GM12891 (cell line): ENCODE data around the gene LAYN.

ENCODE experiments used
- DNase-seq: peaks from one replicate; pipeline ENCODE4 v3.0.0; 2011; ENCODE audit warnings: low spot score; ENCODE audit not compliant: insufficient read length
- FAIRE-seq: peaks from 2 replicates; lab custom pipeline; 2011; peaks lifted over from hg19 to GRCh38; lab: Jason Lieb, UNC
- PAX5 ChIP-seq: IDR thresholded peaks from 2 replicates; pipeline ENCODE4 v1.6.1; 2011; ENCODE audit warnings: low read length, moderate library complexity, mild to moderate bottlenecking; ENCODE audit not compliant: insufficient read depth, severe bottlenecking
- POLR2A ChIP-seq: IDR thresholded peaks from 2 replicates; pipeline ENCODE4 v1.6.1; 2011; ENCODE audit warnings: low read depth, low read length, control low read depth
- POLR2AphosphoS5 ChIP-seq: IDR thresholded peaks from 2 replicates; pipeline ENCODE4 v1.6.1; 2011; ENCODE audit warnings: low read depth, low read length, control low read depth
- POU2F2 ChIP-seq: IDR thresholded peaks from 2 replicates; pipeline ENCODE4 v1.6.1; 2011; ENCODE audit warnings: low read depth, mild to moderate bottlenecking, control low read depth, low read length, moderate library complexity
- SPI1 ChIP-seq: IDR thresholded peaks from 2 replicates; pipeline ENCODE4 v1.6.1; 2011; ENCODE audit warnings: low read depth, low read length, control low read depth
- TAF1 ChIP-seq: IDR thresholded peaks from 2 replicates; pipeline ENCODE4 v1.6.1; 2011; ENCODE audit warnings: low read depth, low read length, control low read depth

The LAYN gene

DNA sequence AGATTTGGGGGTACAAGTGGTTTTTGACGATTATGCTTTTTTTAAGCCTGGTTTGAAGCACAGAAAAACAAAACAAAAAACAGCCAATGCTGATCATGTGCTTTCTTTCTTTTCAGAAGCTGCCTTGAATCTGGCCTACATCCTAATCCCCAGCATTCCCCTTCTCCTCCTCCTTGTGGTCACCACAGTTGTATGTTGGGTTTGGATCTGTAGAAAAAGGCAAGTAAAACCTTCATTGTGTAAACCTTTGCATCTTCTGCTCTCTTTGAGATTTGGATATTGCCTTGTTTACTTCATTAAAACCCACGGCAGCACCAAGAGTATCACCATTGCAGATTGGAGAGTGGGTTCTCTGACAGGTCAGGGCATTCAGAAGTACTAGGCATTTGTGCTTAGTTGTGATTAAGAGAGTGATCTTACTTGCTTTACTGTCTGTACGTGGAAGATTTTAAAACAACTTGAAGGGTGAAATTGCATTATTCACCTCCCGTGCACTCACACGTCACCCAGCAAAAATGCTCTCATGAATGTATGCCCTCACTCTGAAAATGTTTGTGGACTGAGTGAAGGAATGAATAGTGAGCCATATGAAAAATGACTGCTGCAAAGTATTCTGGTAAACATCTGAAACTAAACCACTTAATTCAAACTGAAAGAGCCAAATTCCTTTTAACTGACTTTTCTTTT is 17.0 kb downstream of the LAYN start:
- TF ChIP-seq POLR2AphosphoS5 = no peak
- TF ChIP-seq TAF1 = no peak
- no peak for TF ChIP-seq POU2F2
- TF ChIP-seq PAX5 = no peak
- no peak for TF ChIP-seq SPI1
- TF ChIP-seq POLR2A = no peak
- FAIRE-seq = no peak
- DNase-seq = no peak

DNA sequence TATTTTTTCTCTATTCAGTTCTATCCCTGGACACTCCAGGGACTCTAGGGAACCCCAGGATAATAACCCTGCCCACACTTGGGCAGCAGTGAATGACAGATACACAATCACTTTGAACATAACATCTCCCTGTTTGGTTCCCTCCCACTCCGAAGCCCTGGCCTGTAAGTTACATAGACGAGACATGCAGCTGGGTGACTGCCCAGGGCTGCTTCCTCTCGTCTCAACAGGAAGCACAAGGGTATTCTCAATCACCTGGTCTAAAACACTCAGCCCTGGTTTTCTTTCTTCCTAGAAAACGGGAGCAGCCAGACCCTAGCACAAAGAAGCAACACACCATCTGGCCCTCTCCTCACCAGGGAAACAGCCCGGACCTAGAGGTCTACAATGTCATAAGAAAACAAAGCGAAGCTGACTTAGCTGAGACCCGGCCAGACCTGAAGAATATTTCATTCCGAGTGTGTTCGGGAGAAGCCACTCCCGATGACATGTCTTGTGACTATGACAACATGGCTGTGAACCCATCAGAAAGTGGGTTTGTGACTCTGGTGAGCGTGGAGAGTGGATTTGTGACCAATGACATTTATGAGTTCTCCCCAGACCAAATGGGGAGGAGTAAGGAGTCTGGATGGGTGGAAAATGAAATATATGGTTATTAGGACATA is 19.4 kb downstream of the LAYN start:
- DNase-seq (no peak), FAIRE-seq (no peak)
- TF ChIP-seq SPI1 = no peak
- TF ChIP-seq POLR2A = no peak
- no peak for TF ChIP-seq POLR2AphosphoS5
- TF ChIP-seq POU2F2 = no peak
- TF ChIP-seq PAX5 = no peak
- no peak for TF ChIP-seq TAF1

DNA sequence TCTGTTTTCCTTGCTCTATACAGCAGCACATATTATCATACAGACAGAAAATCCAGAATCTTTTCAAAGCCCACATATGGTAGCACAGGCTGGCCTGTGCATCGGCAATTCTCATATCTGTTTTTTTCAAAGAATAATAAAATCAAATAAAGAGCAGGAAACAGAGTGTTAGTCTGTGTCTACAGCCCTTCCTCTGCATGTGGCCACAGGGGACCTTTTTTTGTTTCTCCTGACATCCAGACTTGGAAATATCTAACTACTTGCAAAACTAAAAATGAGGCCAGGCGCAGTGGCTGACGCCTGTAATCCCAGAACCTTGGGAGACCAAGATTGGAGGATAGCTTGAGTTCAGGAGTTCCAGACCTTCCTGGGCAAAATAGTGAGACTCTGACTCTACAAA is 20.3 kb downstream of the LAYN start:
- no peak for DNase-seq

DNA sequence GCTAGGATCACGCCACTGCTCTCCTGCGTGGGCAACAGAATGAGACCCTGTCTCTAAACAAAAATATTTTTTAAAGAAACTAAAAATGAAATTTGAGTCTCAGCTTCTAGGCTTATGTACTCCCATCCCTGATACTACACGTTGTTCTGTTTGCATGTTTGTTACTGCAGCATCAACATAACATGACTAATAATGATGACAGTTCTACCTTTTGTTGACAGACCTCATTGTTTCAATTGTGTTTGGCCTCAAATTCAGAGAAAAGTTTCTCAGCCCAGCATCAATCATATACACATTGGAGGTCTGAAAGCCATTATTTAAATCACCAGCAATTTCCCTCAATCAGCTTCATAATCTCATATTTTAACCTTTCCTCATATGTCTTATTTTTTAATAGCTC is 20.8 kb downstream of the LAYN start:
- no peak for DNase-seq
- FAIRE-seq = peak; percentile 40
- no peak for TF ChIP-seq TAF1

More for the DNA sequence above, 20.3 kb downstream of the LAYN start:
- no peak for FAIRE-seq
- TF ChIP-seq SPI1 = no peak
- no peak for TF ChIP-seq PAX5
- TF ChIP-seq POLR2AphosphoS5 = no peak
- no peak for TF ChIP-seq TAF1
- no peak for TF ChIP-seq POLR2A
- no peak for TF ChIP-seq POU2F2

DNA sequence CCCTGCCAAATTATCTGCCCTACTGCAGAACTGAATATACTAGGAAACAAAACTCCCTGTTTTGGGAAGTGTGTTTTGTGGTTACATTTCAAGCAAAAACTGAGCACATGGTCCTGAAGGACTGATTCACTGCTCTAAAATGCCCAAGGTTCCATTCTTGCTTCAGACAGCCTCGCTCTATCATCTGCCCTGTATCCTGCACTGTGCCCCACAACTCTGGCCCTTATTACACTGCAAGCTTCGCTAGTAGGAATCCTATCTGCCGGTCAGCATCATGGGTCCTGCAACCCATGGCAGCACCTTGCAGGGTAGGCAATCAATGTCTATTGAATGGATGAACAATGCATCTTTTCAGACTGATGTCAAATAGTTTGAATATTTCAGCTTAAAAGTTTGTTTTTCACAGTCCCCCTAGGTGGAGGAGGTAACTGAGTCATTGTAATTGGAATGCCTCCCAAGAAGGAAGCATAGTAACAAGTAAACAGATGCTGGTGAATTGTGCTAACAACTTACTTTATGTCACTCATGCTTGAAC is 21.3 kb downstream of the LAYN start:
- no peak for DNase-seq
- peak; percentile 20 for FAIRE-seq
- no peak for TF ChIP-seq PAX5
- no peak for TF ChIP-seq POLR2A
- no peak for TF ChIP-seq POU2F2
- no peak for TF ChIP-seq SPI1
- TF ChIP-seq POLR2AphosphoS5 = no peak
- no peak for TF ChIP-seq TAF1

DNA sequence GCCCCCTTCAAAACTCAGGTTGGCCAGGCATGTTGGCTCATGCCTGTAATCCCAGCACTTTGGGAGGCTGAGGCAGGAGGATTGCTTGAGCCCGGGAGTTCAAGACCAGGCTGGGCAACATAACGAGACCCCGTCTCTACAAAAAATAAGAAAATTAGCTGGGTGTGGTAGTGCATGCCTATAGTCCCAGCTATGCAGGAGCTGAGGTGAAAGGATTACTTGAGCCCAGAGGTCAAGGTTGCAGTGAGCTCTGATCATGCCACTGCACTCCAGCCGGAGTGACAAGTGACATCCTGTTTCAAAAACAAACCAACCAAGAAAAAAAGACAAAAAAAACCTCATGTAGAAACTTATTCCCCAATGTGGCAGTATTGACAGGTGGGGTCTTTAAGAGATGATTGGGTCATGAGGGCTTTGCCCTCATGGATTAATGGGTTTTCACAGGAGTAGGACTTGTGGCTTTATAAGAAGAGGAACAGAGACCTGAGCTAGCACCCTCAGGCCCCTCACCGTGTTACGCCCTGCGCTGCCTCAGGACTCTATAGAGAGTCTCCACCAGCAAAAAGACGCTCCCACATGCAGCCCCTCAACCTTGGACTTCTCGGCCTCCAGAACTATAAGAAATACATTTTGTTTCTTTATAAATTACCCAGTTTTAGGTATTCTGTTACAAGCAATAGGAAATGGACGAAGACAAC is 22.3 kb downstream of the LAYN start:
- TF ChIP-seq PAX5 (no peak), SPI1 (peak; percentile 26; the same call in 1 of the 2 replicates)
- FAIRE-seq = no peak
- no peak for DNase-seq

DNA sequence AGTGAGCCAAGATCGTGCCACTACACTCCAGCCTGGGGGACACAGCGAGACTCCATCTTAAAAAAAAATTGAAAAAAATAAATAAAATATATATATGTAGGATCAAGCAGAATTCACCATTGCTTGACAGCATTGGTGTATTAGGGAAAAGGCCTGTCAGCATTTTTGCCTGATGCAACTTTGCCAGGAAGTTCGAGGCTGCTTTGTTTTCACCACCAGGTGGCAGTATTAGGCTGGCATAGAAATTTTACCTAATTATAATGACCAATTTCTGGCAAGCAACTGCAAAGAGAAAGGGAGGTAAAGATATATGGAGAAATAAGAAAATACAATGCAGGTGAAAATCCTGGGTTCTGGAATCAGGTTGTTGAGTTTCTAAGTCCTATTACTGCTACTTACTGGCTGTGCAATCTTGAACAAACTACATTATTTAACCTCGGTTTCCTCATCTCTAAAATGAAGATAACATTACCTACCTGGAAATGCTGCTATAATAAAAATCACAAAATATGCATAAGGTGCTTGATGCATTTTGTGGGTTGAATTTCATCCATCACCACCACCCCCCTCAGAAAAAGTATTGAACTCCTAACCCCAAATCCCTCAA is 24.7 kb downstream of the LAYN start:
- no peak for TF ChIP-seq POU2F2
- TF ChIP-seq POLR2A = no peak
- TF ChIP-seq POLR2AphosphoS5 = no peak
- TF ChIP-seq SPI1 = no peak
- TF ChIP-seq TAF1 = no peak
- no peak for TF ChIP-seq PAX5
- DNase-seq (no peak), FAIRE-seq (peak; percentile 90)

DNA sequence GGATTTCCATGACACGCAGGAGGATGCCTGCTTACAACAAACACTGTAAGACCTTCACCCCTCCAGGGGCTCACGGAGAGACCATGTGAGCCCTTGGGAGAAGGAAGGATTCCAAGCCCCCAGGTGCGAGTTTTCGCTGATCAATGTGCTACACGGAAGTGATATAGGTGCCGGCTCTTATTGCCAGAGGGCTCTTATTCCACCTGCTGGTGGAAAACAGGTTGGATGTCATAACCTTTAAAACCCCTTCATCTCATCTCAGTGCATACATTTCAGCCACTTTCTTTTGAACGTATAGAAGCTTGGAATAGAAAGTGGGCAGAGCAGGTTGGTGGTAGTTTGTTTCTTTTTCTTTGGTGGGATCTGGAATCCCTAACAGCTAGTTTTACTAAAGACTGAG is 25.8 kb downstream of the LAYN start:
- no peak for TF ChIP-seq SPI1
- FAIRE-seq = no peak
- no peak for DNase-seq

DNA sequence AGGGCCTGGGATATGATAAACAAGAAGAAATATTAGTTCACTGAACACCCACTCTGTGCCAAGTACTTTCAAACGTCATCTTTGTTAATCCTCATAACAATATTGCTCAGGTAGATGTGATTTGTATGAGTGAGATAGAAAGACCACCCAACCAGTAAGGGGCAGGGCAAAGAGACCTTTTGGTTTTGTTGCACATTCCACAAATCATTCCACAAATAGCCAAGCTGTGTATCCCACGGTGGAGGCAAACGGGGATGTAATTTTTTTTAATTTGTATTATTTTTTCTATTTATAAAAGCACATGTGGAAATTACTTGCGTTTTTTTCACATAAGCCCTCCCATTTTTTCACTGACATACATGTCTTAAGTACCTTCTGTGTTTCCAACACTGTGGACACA is 29.0 kb downstream of the LAYN start:
- FAIRE-seq (no peak), DNase-seq (no peak)
- no peak for TF ChIP-seq PAX5
- TF ChIP-seq POLR2A = no peak
- no peak for TF ChIP-seq POU2F2
- no peak for TF ChIP-seq TAF1
- no peak for TF ChIP-seq POLR2AphosphoS5
- TF ChIP-seq SPI1 = no peak
